ENCODE measurements around the gene UGT1A8.
"Not testable (repeated sequence)": the region's sequence is repeated elsewhere in the genome, so short reads cannot be mapped to it uniquely, and the experiment has no call there.

UGT1A8 gene

GRCh38 chr2:233605680-233606079, 11.8 kb upstream of the UGT1A8 start:
- no peak overlapping the region for H3K4me3 ChIP-seq (ENCODE audit: low read depth, low read length)
- no peak for DNase-seq (ENCODE audit: low read depth)
- no peak for TF ChIP-seq CTCF (IDR thresholded peaks at IDR 0.05; ENCODE audit: insufficient read depth, low read depth, low read length, missing control alignments)

- no peak for TF ChIP-seq CTCF (IDR thresholded peaks at IDR 0.05; ENCODE audit: insufficient read depth, low read depth, low read length, missing control alignments)
- no peak overlapping the region for H3K4me3 ChIP-seq (ENCODE audit: low read depth, low read length)
- DNase-seq (ENCODE audit: low read depth), result no peak
Measured at GRCh38 chr2:233611284-233611683, 6.1 kb upstream of the UGT1A8 start.

GRCh38 chr2:233620204-233620603, 2.8 kb downstream of the UGT1A8 start:
- TF ChIP-seq CTCF (IDR thresholded peaks at IDR 0.05; ENCODE audit: insufficient read depth, low read depth, low read length, missing control alignments), result no peak
- no peak for DNase-seq (ENCODE audit: low read depth)
- no peak overlapping the region for H3K4me3 ChIP-seq (ENCODE audit: low read depth, low read length)

GRCh38 chr2:233621863-233622262, 4.4 kb downstream of the UGT1A8 start:
- DNase-seq (ENCODE audit: low read depth); H3K4me3 ChIP-seq (ENCODE audit: low read depth, low read length): not testable (repeated sequence)

GRCh38 chr2:233627331-233628025, 10.0 kb downstream of the UGT1A8 start:
- no peak overlapping the region for H3K4me3 ChIP-seq (ENCODE audit: low read depth, low read length)
- no peak for TF ChIP-seq CTCF (IDR thresholded peaks at IDR 0.05; ENCODE audit: insufficient read depth, low read depth, low read length, missing control alignments)
- DNase-seq (ENCODE audit: low read depth), result no peak

- DNase-seq (ENCODE audit: low read depth); H3K4me3 ChIP-seq (ENCODE audit: low read depth, low read length): not testable (repeated sequence)
Measured at GRCh38 chr2:233636306-233636705, 18.9 kb downstream of the UGT1A8 start, which contains the start of gene UGT1A10. Gene UGT1A10 (plus strand): TSS chr2:233636448. CDS start chr2:233636523, 75 bp downstream.

GRCh38 chr2:233638836-233639235, 21.4 kb downstream of the UGT1A8 start:
- peak; percentile 24 for DNase-seq (ENCODE audit: low read depth)
- H3K4me3 ChIP-seq (ENCODE audit: low read depth, low read length), result no peak overlapping the region
- no peak for TF ChIP-seq CTCF (IDR thresholded peaks at IDR 0.05; ENCODE audit: insufficient read depth, low read depth, low read length, missing control alignments)

GRCh38 chr2:233639860-233640259, 22.4 kb downstream of the UGT1A8 start:
- peak; percentile 6 for DNase-seq (ENCODE audit: low read depth)
- TF ChIP-seq CTCF (IDR thresholded peaks at IDR 0.05; ENCODE audit: insufficient read depth, low read depth, low read length, missing control alignments), result no peak
- no peak overlapping the region for H3K4me3 ChIP-seq (ENCODE audit: low read depth, low read length)
